OCI-LY1 (cell line): ENCODE measurements around the gene FBXW8.

Source experiments
- EZH2 ChIP-seq: fragments of 200-600 bp; sonication (generic), shearing (Covaris generic); IDR thresholded peaks from 2 replicates; pipeline ENCODE4 v1.8.0; 2017; ENCODE audit warnings: borderline replicate concordance, mixed run types, mild to moderate bottlenecking, antibody characterized with exemption, low read length, moderate library complexity, mixed read lengths
- TF ChIP-seq, protein P1 (sequence below): fragments of 200-600 bp; sonication (generic), shearing (Covaris generic); IDR thresholded peaks from 2 replicates; pipeline ENCODE4 v1.5.1; 2017; ENCODE audit warnings: mild to moderate bottlenecking, antibody characterized with exemption, low read length, moderate library complexity, mixed read lengths

DNA sequence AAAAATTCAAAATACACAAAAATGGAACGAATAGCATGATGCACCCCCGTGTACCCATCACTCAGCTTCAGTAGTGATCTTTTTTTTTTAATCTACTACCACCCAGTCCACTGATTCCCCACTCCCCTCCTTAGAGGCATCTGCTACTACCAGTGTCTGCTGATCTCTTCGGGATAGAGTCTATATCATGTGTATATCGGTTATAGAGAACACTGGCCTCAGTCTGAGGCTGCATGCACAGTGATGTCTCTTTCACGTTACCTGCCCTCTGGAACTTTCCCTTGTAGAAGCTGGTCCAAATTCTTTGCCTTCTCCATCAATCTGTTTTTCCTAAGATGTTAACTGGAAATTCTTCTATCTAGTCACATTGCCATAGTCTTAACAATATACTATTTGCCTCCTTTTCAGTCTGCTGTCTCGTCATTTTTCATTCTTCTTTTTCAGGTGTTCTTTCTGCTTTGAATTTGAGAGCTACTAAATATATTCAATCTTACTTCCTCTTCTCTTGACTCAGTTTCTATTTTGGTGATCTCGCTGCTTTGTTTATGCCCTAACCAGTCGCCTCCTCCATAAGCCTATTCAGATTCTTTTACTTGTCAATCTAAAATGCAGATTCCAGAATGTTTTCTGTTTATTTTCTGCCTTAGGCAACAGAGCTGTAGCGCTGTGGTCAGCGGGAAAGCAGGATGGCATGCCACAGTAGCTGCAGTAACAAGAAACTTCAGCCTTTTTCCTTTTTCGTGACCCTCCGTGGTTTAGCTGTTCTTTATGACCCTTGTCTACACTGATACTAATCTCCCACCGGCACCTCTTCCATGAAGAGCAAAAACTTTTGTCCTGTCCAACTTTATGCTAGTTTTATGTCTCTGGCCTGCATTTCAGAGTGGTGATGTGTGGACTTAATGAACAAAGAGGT lies 67.0 kb downstream of the FBXW8 start:
- TF ChIP-seq, protein P1, sequence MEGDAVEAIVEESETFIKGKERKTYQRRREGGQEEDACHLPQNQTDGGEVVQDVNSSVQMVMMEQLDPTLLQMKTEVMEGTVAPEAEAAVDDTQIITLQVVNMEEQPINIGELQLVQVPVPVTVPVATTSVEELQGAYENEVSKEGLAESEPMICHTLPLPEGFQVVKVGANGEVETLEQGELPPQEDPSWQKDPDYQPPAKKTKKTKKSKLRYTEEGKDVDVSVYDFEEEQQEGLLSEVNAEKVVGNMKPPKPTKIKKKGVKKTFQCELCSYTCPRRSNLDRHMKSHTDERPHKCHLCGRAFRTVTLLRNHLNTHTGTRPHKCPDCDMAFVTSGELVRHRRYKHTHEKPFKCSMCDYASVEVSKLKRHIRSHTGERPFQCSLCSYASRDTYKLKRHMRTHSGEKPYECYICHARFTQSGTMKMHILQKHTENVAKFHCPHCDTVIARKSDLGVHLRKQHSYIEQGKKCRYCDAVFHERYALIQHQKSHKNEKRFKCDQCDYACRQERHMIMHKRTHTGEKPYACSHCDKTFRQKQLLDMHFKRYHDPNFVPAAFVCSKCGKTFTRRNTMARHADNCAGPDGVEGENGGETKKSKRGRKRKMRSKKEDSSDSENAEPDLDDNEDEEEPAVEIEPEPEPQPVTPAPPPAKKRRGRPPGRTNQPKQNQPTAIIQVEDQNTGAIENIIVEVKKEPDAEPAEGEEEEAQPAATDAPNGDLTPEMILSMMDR = no peak
- no peak for TF ChIP-seq EZH2
